K562 (cell line): ENCODE measurements around the gene FAM117A. TPM values are rescaled to one million over a fixed set of nuclear protein-coding genes. Genes with fewer than 3 reads are reported as not detected.
A peak's percentile ranks its signal among the peaks of the same experiment; 100 is the strongest.

Source experiments
- RAD21 ChIP-seq, 2 experiments: fragments of 250-450 bp in 1 of 2; fragments of 450-650 bp in 1 of 2; sonication (Bioruptor Pico) in 1 of 2; formaldehyde crosslinking in 1 of 2; IDR thresholded peaks in 1 of 2; conservative IDR thresholded peaks in 1 of 2; 2 replicates each; pipeline versions ENCODE4 v1.4.0 to v1.8.0; 2020 to 2022; ENCODE audit warnings: mild to moderate bottlenecking in 2 of 2, moderate library complexity in 1 of 2
- REST ChIP-seq, 2 experiments: fragments of 450-650 bp; formaldehyde crosslinking in 1 of 2; IDR thresholded peaks; 2 replicates each; pipeline versions ENCODE4 v1.4.0 to v1.6.1; 2014 to 2020; ENCODE audit warnings: mild to moderate bottlenecking in 2 of 2, borderline replicate concordance in 1 of 2, low read depth in 1 of 2
- ZNF212 ChIP-seq: fragments of 450-650 bp; formaldehyde crosslinking; IDR thresholded peaks from 2 replicates; pipeline ENCODE4 v1.4.0; 2020; ENCODE audit warnings: mild to moderate bottlenecking
- polyA plus RNA-seq, 8 experiments: library from polyadenylated mRNA; depleted of rRNA in 4 of 8; stranded (reverse) in 5 of 8; unstranded in 3 of 8; fragments of >200 nt; fragmentation: Nextera tagmentation in 2 of 8; fragmentation: Illumina TruSeq in 1 of 8; extraction: Ambion mirVana in 2 of 8; extraction: Trizol in 1 of 8; gene quantifications; 2 replicates each; pipeline versions ENCODE4 v1.2.1 to v1.2.3, GENCODE V29; 2011 to 2014; ENCODE audit warnings: inconsistent platforms in 1 of 8, missing spikeins in 1 of 8
- total RNA-seq, 7 experiments: library from RNA; depleted of rRNA in 6 of 7; stranded (reverse); fragments of >200 nt in 6 of 7; fragmentation: Illumina TruSeq in 2 of 7; extraction: Trizol in 2 of 7; gene quantifications; 2 replicates each; pipeline versions ENCODE4 v1.2.1 to v1.2.3, GENCODE V29; 2011 to 2021; ENCODE audit warnings: low replicate concordance in 1 of 7

The FAM117A gene
- total and polyA plus RNA-seq, 9 of the 15 experiments (the other 6 are each of a cell fraction or from before 2014, with no cell fraction given): 3.1 to 79.7 (median 36.6) TPM

GRCh38 chr17:49703557-49704277 lies 60.2 kb downstream of the FAM117A start (continued):
- TF ChIP-seq REST (IDR thresholded peaks at IDR 0.05; ENCODE audit: borderline replicate concordance): peak; percentile 23; the same call in 1 of the 2 replicates
- no peak for TF ChIP-seq REST (CRISPR knock-in tag; IDR thresholded peaks at IDR 0.05; ENCODE audit: low read depth)
- TF ChIP-seq ZNF212 (CRISPR knock-in tag): no peak
- TF ChIP-seq RAD21 (CRISPR knock-in tag; conservative IDR thresholded peaks at IDR 0.05 in 1 of 2, IDR thresholded peaks at IDR 0.05 in 1 of 2): peak in 1 of 2 experiments; percentile 54; a peak in 3 of 4 replicates
